Lower leg skin (tissue), 4 donors: Measurements from ENCODE around the gene LPCAT3. TPM values are rescaled to one million over a fixed set of nuclear protein-coding genes. Genes with fewer than 3 reads are reported as not detected.
A peak's percentile ranks its signal among the peaks of the same experiment; 100 is the strongest.

Source experiments
- DNase-seq, 2 donors: peaks; one replicate each; pipeline ENCODE4 v3.0.0-alpha.2; 2019; ENCODE audit warnings: low spot score in 2 of 2
- H3K4me3 ChIP-seq: fragments of 200-600 bp; sonication (generic); 2 replicates; pipeline ENCODE4 v1.5.1; 2017; ENCODE audit warnings: mild to moderate bottlenecking, low read depth; ENCODE audit not compliant: poor library complexity, severe bottlenecking
- POLR2A ChIP-seq, 2 donors: fragments of 450-650 bp; IDR thresholded peaks; one replicate each; pipeline ENCODE4 v1.6.1; 2016 to 2017; ENCODE audit warnings: antibody characterized with exemption in 2 of 2, mild to moderate bottlenecking in 1 of 2, moderate library complexity in 1 of 2
- WGBS, 2 donors: methylation state at CpG; one replicate each; pipeline ENCODE4 v1.1.5; 2018; 5-methylcytosine and 5-hydroxymethylcytosine counted together
- intact Hi-C: fragments of 100-400 bp; cut with DNase I; formaldehyde crosslinking; loops from one replicate; pipeline ENCODE4 v1.15.0; 2023; ENCODE audit warnings: low total_unique reads
- total RNA-seq, 4 donors: library from RNA; depleted of rRNA; stranded (reverse); fragments of >200 nt; gene quantifications; one replicate each; pipeline ENCODE4 v1.1.0, GENCODE V29; 2016
- TF ChIP-seq, protein P1 (sequence below), 3 donors: fragments of 450-650 bp; IDR thresholded peaks; one replicate each; pipeline ENCODE4 v1.5.1; 2016; ENCODE audit warnings: antibody characterized with exemption in 3 of 3, mild to moderate bottlenecking in 3 of 3, moderate library complexity in 2 of 3

LPCAT3 gene
- total RNA-seq, 4 donors from 2014 or later, result 29.6 to 51.2 (median 48.4) TPM

DNA sequence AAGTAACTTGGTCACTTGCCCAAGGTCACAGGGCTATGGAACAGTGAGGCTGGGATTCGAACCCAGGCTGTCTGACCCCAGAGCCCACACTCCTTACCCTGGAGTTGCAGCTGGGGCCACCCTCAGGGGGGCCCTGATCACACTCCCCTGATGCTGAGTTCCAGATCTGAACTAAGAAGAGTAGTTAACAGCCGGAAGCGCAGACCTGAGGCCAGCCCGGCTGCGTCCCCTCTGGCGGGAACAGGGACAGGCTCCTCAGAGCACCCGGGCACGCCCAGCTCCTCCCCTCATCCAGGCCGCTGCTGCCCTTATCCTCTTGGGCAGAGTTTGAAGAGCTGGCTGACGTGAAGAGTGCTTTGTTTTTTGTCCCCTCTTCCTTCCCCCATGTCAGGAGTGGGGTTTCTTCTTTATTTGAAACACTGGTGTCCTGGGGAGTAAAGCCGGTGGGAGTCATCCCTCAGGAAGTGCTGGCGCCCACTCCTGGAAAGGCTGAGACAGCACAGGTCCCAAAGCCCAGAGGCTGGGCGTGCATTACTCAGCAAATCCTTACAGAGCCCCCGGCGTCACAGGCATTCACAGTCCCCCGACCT is 56.5 kb downstream of the LPCAT3 start:
- intact Hi-C loops, result loop anchor here (10.0 kb wide), 1 partner anchor 87 kb away; the partner anchor contains the start of gene SPSB2
- 4 to 7% methylated on average over 12 to 15 of the region's 16 CpGs for WGBS, 2 donors
- TF ChIP-seq, protein P1, sequence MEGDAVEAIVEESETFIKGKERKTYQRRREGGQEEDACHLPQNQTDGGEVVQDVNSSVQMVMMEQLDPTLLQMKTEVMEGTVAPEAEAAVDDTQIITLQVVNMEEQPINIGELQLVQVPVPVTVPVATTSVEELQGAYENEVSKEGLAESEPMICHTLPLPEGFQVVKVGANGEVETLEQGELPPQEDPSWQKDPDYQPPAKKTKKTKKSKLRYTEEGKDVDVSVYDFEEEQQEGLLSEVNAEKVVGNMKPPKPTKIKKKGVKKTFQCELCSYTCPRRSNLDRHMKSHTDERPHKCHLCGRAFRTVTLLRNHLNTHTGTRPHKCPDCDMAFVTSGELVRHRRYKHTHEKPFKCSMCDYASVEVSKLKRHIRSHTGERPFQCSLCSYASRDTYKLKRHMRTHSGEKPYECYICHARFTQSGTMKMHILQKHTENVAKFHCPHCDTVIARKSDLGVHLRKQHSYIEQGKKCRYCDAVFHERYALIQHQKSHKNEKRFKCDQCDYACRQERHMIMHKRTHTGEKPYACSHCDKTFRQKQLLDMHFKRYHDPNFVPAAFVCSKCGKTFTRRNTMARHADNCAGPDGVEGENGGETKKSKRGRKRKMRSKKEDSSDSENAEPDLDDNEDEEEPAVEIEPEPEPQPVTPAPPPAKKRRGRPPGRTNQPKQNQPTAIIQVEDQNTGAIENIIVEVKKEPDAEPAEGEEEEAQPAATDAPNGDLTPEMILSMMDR (IDR thresholded peaks at IDR 0.05), result no peak
- peak in 1 of 2 donors; percentile 92 for DNase-seq
- H3K4me3 ChIP-seq, result no peak overlapping the region

DNA sequence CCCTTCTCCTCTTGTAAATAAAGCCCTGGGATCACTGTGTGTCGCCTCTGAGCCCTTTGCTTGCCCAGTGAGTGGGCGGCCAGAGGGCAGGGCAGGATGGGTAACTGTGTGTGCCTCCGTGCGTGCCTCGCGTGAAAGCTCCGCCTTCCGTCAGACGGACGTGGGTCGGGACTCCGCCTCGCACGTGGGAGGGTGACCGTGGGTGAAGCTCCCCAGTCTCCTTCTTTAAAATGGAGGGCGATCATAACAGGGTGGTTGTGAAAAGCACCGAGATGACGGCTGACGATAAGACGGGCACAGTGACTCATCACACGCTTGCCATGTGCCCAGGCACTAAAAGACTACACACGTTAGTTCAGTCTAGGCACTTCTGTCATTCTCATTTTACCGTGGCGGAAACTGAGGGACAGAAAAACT is 57.0 kb downstream of the LPCAT3 start:
- intact Hi-C loops, result loop anchor here (10.0 kb wide), 1 partner anchor 86 kb away; the partner anchor contains the start of gene SPSB2
- no peak for TF ChIP-seq POLR2A (IDR thresholded peaks at IDR 0.05)
- TF ChIP-seq, protein P1 (IDR thresholded peaks at IDR 0.05), result no peak

DNA sequence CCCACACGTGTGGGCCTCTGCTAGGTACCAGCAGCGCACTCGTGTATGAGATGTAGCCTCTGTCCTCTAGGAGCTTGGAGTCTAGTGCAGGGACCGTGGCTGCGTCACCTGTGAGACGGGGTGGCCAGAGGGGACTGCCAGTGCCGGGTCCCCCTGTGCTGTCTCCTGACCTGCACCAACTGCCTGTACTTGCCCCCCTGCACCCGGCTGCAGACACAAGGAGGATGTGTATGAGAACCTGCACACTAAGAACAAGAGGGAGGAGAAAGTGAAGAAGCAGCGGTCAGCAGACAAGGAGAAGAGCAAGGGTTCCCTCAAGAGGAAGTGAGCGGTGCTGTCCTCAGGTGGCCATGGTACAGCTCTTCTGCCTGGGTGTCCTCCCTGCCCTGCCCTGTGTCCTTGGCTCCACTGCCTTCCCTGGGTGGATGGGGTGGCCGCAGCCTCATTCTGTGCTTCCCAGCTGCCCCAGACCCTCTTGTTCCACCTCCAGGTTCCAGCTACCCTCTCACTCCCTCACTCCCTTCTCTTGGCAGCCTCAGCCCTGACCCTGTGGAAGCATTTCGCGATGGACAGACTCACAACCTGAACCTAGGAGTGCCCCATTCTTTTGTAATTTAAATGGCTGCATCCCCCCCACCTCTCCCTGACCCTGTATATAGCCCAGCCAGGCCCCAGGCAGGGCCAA is 57.5 kb downstream of the LPCAT3 start:
- H3K4me3 ChIP-seq, result no peak overlapping the region
- DNase-seq, result no peak
- 69% methylated on average over 13 of the region's 13 CpGs for WGBS, 2 donors
- TF ChIP-seq, protein P1 (IDR thresholded peaks at IDR 0.05), result no peak
- no peak for TF ChIP-seq POLR2A (IDR thresholded peaks at IDR 0.05)
- intact Hi-C loops, result loop anchor here (10.0 kb wide), 1 partner anchor 86 kb away; the partner anchor contains the start of gene SPSB2

More for the DNA sequence above, 57.0 kb downstream of the LPCAT3 start:
- H3K4me3 ChIP-seq, result no peak overlapping the region
- WGBS, 2 donors, result 11 to 27% methylated on average over 14 to 24 of the region's 24 CpGs
- DNase-seq, result peak in 1 of 2 donors; percentile 95

DNA sequence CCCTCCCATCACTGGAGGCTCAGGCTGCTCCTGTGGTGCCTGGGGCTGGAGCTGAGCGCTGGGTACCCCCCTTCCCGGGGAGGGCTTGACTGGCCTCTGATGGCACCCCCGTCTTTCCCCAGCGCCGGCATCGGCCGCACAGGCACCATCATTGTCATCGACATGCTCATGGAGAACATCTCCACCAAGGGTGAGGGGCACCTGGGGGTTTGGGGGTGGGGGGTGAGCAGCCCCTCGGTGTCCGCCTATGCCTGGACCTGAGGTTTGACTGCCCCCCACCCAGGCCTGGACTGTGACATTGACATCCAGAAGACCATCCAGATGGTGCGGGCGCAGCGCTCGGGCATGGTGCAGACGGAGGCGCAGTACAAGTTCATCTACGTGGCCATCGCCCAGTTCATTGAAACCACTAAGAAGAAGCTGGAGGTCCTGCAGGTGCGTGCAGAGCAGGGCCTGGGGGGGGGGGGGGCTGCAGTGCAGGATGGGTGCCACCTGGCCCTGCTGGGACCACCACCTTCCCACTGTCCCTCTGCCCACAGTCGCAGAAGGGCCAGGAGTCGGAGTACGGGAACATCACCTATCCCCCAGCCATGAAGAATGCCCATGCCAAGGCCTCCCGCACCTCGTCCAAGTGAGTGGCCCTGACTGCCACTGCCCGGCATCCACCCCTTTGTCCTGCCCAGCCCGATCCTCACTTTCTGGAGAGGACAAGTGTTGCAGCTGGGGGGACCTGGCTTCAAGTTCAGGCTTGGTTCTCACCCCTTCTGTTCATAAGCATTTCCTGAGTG is 58.3 kb downstream of the LPCAT3 start:
- intact Hi-C loops, result loop anchor here (10.0 kb wide), 2 partner anchors 85 to 135 kb away; partner anchors contain the start of genes C1R and SPSB2
- no peak for TF ChIP-seq POLR2A (IDR thresholded peaks at IDR 0.05)
- TF ChIP-seq, protein P1 (IDR thresholded peaks at IDR 0.05), result no peak
- peak in 1 of 2 donors; percentile 84 for DNase-seq
- 87 to 89% methylated on average over 24 to 26 of the region's 26 CpGs for whole genome bisulfite sequencing, 2 donors
- H3K4me3 ChIP-seq, result no peak overlapping the region

DNA sequence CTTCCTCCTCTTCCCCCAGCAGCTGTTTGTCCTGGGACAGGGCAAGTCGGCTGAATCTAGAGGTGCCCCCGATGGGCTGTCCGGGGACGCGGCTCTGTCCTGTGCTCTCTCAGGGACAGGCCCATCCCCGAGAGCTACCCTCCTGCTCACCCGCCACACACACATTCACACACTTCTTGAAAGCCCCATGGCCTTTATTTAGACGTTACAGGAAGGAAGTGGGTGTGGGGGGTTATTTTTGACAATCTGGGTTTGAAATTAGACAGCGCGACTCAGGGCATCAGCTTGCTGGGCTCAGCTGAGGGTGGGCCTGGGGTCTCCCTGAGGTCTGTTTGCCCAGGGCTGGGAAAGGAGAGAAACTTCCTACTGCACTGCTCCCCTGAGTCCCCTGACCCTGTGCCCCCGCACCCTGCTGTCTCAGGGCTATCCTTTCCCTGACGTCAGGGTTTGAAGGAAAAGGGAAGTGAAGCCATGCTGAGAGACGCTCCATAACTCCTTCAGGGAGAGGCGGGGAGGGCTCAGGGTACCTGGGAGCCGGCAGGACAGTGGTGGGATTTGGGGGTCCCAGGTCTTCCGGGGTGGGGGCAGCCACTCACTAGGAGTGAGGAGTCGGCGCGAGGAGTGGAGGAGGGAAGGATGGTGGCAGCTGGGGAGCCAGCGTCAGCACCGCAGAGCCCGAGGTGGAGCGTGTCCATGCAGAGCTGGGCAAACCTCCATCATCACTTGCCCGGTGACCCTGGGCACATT is 59.0 kb downstream of the LPCAT3 start:
- DNase-seq, result peak in 1 of 2 donors; percentile 87
- H3K4me3 ChIP-seq, result no peak overlapping the region
- intact Hi-C loops, result loop anchor here (10.0 kb wide), 1 partner anchor 136 kb away; the partner anchor contains the start of gene C1R
- TF ChIP-seq, protein P1 (IDR thresholded peaks at IDR 0.05), result no peak
- no peak for TF ChIP-seq POLR2A (IDR thresholded peaks at IDR 0.05)
- WGBS, 2 donors, result 59 to 70% methylated on average over 24 of the region's 24 CpGs
